ENCODE results near the gene SMU1.

DNA sequence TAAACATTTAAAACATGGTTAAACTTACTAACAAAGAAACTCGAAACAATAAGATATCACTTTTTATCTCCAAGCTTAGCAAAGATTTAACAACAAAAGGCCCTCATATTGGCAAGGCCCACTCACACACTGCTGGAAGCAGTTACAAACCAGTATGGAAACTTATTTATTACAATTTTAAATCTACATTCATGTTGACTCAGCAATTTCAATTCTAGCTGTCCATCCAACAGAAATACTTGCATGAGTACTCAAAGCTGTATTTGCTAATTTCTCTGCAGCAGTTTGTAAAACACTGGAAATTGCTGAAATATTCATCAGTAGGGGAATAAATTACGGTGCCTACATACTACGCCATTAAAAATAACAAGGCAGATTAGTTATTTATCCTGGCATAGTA is 54.2 kb downstream of the SMU1 start:
- TF ChIP-seq, protein P1, sequence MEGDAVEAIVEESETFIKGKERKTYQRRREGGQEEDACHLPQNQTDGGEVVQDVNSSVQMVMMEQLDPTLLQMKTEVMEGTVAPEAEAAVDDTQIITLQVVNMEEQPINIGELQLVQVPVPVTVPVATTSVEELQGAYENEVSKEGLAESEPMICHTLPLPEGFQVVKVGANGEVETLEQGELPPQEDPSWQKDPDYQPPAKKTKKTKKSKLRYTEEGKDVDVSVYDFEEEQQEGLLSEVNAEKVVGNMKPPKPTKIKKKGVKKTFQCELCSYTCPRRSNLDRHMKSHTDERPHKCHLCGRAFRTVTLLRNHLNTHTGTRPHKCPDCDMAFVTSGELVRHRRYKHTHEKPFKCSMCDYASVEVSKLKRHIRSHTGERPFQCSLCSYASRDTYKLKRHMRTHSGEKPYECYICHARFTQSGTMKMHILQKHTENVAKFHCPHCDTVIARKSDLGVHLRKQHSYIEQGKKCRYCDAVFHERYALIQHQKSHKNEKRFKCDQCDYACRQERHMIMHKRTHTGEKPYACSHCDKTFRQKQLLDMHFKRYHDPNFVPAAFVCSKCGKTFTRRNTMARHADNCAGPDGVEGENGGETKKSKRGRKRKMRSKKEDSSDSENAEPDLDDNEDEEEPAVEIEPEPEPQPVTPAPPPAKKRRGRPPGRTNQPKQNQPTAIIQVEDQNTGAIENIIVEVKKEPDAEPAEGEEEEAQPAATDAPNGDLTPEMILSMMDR (IDR thresholded peaks at IDR 0.05; ENCODE audit: low read depth, low read length): no peak
- no peak for TF ChIP-seq EZH2phosphoT487 (IDR thresholded peaks at IDR 0.05; ENCODE audit: low read depth)
